HepG2 (cell line): ENCODE measurements around the gene MAMSTR. TPM values are rescaled to one million over a fixed set of nuclear protein-coding genes. Genes with fewer than 3 reads are reported as not detected.

Source experiments
- ATAC-seq: fragments of 200-7000 bp; cut with Tn5 transposase; 3 replicates; pipeline ENCODE4 v1.9.1; 2020; ENCODE audit warnings: mild to moderate bottlenecking, moderate library complexity
- BruUV-seq: library from RNA; stranded (reverse); fragments of 400-500 nt; replicated peaks from 2 replicates; lab custom pipeline; 2021; lab: Mats Ljungman, UMichigan
- CTCF ChIA-PET: fragments of 300-600 bp; formaldehyde crosslinking; extraction: SDS; loops from one replicate; lab custom pipeline; 2021; ENCODE audit warnings: low total read pairs, inconsistent platforms, low intra/inter-chr PET ratio; lab: Yijun Ruan, JAX
- POLR2A ChIA-PET: fragments of 350-600 bp; sonication (Branson Sonifier 250); formaldehyde crosslinking; loops from one replicate; lab custom pipeline; 2020; ENCODE audit warnings: antibody characterized with exemption, inconsistent platforms; lab: Yijun Ruan, JAX
- DNase-seq: peaks from one replicate; pipeline ENCODE4 v3.0.0-alpha.2; 2015; ENCODE audit warnings: low spot score
- FAIRE-seq: peaks from 3 replicates; lab custom pipeline; 2011; peaks lifted over from hg19 to GRCh38; lab: Jason Lieb, UNC
- H2AFZ ChIP-seq: one replicate; pipeline ENCODE4 v1.6.1; 2011; ENCODE audit warnings: low read length, inconsistent platforms
- H3K27ac ChIP-seq: fragments of 300-600 bp; 3 replicates; pipeline ENCODE4 v1.8.0; 2011; ENCODE audit warnings: mixed run types, mild to moderate bottlenecking, mixed read lengths, low read length, inconsistent platforms; ENCODE audit not compliant: insufficient read depth; ENCODE audit errors: extremely low read length
- H3K27me3 ChIP-seq, 2 experiments: fragments of 200-600 bp in 1 of 2; 2 replicates in 1 of 2; 3 replicates in 1 of 2; pipeline versions ENCODE4 v1.6.0 to v1.8.0; 2011; ENCODE audit warnings: low read length in 2 of 2, mild to moderate bottlenecking in 2 of 2, moderate library complexity in 2 of 2, inconsistent platforms in 1 of 2; ENCODE audit not compliant: insufficient read depth in 2 of 2, control insufficient read depth in 1 of 2
- H3K36me3 ChIP-seq, 2 experiments: fragments of 200-600 bp in 1 of 2; replicated peaks in 1 of 2; 2 replicates in 1 of 2; 3 replicates in 1 of 2; pipeline versions ENCODE4 v1.5.1 to v1.8.0; 2011; ENCODE audit warnings: low read length in 2 of 2, inconsistent platforms in 1 of 2; ENCODE audit not compliant: insufficient read depth in 2 of 2, control insufficient read depth in 1 of 2
- H3K4me1 ChIP-seq: 2 replicates; pipeline ENCODE4 v1.5.1; 2012; ENCODE audit warnings: low read length, inconsistent platforms; ENCODE audit not compliant: insufficient read depth
- H3K4me2 ChIP-seq: 2 replicates; pipeline ENCODE4 v1.6.0; 2011; ENCODE audit warnings: low read depth, low read length, inconsistent platforms
- H3K4me3 ChIP-seq, 3 experiments: fragments of 200-600 bp in 1 of 3; sonication (generic), shearing (Covaris generic) in 1 of 3; replicated peaks in 1 of 3; 2 replicates each; pipeline ENCODE4 v1.5.1; 2011 to 2016; ENCODE audit warnings: low read length in 3 of 3, inconsistent platforms in 2 of 3, low read depth in 2 of 3, mild to moderate bottlenecking in 2 of 3, control low read depth in 1 of 3, mixed read lengths in 1 of 3; ENCODE audit not compliant: insufficient read depth in 1 of 3
- H3K79me2 ChIP-seq: one replicate; pipeline ENCODE4 v1.6.1; 2011; ENCODE audit warnings: low read length, inconsistent platforms; ENCODE audit not compliant: insufficient read depth
- H3K9ac ChIP-seq: 2 replicates; pipeline ENCODE4 v1.6.0; 2011; ENCODE audit warnings: mild to moderate bottlenecking, low read depth, low read length, inconsistent platforms; ENCODE audit not compliant: insufficient read depth
- H3K9me3 ChIP-seq: 2 replicates; pipeline ENCODE4 v1.5.1; 2012; ENCODE audit warnings: mild to moderate bottlenecking, low read length
- H4K20me1 ChIP-seq: 2 replicates; pipeline ENCODE4 v1.6.0; 2011; ENCODE audit warnings: inconsistent platforms, mild to moderate bottlenecking, low read length, moderate library complexity; ENCODE audit not compliant: insufficient read depth
- FOXK2 ChIP-seq: fragments of 450-650 bp; IDR thresholded peaks from 2 replicates; pipeline ENCODE4 v1.6.1; 2016
- RELA ChIP-seq: sonication (generic); formaldehyde crosslinking; IDR thresholded peaks from 2 replicates; pipeline ENCODE4 v1.4.0; 2020; ENCODE audit warnings: missing genetic modification reagents
- ZNF333 ChIP-seq: sonication (generic); formaldehyde crosslinking; IDR thresholded peaks from 2 replicates; pipeline ENCODE4 v1.4.0; 2020; ENCODE audit warnings: mild to moderate bottlenecking, missing genetic modification reagents, borderline replicate concordance
- ZNF530 ChIP-seq: sonication (generic); formaldehyde crosslinking; IDR thresholded peaks from 2 replicates; pipeline ENCODE4 v1.5.0; 2020; ENCODE audit warnings: low read depth, mild to moderate bottlenecking, missing genetic modification reagents
- WGBS: methylation state at CpG from one replicate; pipeline ENCODE4 v1.1.6; 2017; ENCODE audit warnings: low lambda C conversion rate; 5-methylcytosine and 5-hydroxymethylcytosine counted together
- in situ Hi-C: cut with HindIII; loops from 2 replicates; pipeline ENCODE4 v1.10.0; 2017; ENCODE audit warnings: low pct_unique_long_range_greater_than_20kb; ENCODE audit not compliant: extremely low pct_ligation_motif_present
- intact Hi-C: fragments of 100-400 bp; cut with micrococcal nuclease; formaldehyde crosslinking; loops from one replicate; pipeline ENCODE4 v1.10.0; 2022; ENCODE audit not compliant: unreplicated experiment
- polyA plus RNA-seq, 8 experiments: library from polyadenylated mRNA; depleted of rRNA in 3 of 8; stranded (reverse) in 7 of 8; unstranded in 1 of 8; fragments of >200 nt; fragmentation: Illumina TruSeq in 4 of 8; extraction: Trizol in 4 of 8; gene quantifications; 2 replicates each; pipeline versions ENCODE4 v1.2.1 to v1.2.3, GENCODE V29; 2011 to 2016; ENCODE audit warnings: low read depth in 4 of 8, missing spikeins in 1 of 8, mixed read lengths in 1 of 8; ENCODE audit not compliant: insufficient read depth in 1 of 8
- total RNA-seq, 5 experiments: library from RNA; depleted of rRNA; stranded (reverse); fragments of >200 nt; fragmentation: Illumina TruSeq; extraction: Trizol; gene quantifications; 2 replicates each; pipeline ENCODE4 v1.2.3, GENCODE V29; 2016; ENCODE audit warnings: low read depth in 1 of 5
- TF ChIP-seq, protein P1 (sequence below): sonication (generic); formaldehyde crosslinking; IDR thresholded peaks from 2 replicates; pipeline ENCODE4 v1.5.1; 2020; ENCODE audit warnings: mild to moderate bottlenecking, missing genetic modification reagents, borderline replicate concordance
- TF ChIP-seq, protein P2 (sequence below): sonication (generic); formaldehyde crosslinking; IDR thresholded peaks from 2 replicates; pipeline ENCODE4 v1.4.0; 2020; ENCODE audit warnings: missing genetic modification reagents
- TF ChIP-seq, protein P3 (sequence below): sonication (generic); formaldehyde crosslinking; IDR thresholded peaks from 2 replicates; pipeline ENCODE4 v1.4.0; 2020; ENCODE audit warnings: missing genetic modification reagents, borderline replicate concordance
- TF ChIP-seq, protein P4 (sequence below): sonication (generic); formaldehyde crosslinking; IDR thresholded peaks from 2 replicates; pipeline ENCODE4 v1.8.0; 2022; ENCODE audit warnings: mild to moderate bottlenecking, missing genetic modification reagents, moderate library complexity

Gene MAMSTR
- total and polyA plus RNA-seq, 2 of the 13 experiments (the other 11 are each of a cell fraction or from before 2014, with no cell fraction given): 2.2 to 2.4 TPM

DNA sequence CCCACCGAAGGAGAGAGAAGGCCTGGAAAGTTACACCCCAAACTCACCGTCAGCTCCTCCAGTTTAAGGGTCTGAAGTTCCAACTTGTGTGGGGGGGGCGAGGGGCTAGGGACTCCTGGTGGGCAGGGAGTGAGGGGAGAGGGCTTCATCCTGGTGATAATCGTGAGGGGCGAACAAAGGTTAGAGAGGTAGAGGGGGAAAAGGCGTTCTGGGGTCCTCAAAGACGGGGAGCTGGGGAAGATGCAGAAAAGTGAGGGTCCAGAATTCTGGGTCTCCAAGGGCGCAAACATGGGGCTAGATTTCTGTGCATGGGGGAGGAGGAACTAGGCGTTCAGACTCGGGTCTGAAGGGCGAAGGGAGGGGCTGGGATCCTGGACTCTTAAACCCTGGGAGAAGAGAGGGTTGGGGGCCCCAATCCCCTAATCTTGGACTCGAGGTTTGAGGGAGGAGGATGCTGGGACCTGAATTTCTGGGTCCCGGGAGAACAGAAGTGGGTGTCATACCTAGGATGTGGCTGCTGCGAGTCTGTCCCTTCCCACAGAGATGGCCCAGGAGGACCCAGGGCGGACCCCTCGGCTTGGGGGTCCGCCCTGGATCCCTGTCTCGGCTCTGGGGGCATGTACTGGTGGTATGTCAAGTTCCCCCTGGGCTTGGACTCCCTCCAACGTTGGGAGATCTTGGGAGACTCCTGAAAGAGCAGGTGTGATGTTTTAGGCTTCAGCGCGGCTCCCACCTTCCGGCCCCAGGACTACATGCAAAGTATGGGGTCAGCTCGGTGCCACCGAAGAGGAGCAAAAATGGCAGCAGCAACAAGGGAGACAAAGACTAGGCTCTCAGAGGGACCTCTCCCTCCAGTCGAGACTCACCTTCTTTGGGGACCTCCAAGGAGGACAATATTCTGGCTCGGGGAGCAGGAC is 4.5 kb downstream of the MAMSTR start (continued):
- TF ChIP-seq, protein P1, sequence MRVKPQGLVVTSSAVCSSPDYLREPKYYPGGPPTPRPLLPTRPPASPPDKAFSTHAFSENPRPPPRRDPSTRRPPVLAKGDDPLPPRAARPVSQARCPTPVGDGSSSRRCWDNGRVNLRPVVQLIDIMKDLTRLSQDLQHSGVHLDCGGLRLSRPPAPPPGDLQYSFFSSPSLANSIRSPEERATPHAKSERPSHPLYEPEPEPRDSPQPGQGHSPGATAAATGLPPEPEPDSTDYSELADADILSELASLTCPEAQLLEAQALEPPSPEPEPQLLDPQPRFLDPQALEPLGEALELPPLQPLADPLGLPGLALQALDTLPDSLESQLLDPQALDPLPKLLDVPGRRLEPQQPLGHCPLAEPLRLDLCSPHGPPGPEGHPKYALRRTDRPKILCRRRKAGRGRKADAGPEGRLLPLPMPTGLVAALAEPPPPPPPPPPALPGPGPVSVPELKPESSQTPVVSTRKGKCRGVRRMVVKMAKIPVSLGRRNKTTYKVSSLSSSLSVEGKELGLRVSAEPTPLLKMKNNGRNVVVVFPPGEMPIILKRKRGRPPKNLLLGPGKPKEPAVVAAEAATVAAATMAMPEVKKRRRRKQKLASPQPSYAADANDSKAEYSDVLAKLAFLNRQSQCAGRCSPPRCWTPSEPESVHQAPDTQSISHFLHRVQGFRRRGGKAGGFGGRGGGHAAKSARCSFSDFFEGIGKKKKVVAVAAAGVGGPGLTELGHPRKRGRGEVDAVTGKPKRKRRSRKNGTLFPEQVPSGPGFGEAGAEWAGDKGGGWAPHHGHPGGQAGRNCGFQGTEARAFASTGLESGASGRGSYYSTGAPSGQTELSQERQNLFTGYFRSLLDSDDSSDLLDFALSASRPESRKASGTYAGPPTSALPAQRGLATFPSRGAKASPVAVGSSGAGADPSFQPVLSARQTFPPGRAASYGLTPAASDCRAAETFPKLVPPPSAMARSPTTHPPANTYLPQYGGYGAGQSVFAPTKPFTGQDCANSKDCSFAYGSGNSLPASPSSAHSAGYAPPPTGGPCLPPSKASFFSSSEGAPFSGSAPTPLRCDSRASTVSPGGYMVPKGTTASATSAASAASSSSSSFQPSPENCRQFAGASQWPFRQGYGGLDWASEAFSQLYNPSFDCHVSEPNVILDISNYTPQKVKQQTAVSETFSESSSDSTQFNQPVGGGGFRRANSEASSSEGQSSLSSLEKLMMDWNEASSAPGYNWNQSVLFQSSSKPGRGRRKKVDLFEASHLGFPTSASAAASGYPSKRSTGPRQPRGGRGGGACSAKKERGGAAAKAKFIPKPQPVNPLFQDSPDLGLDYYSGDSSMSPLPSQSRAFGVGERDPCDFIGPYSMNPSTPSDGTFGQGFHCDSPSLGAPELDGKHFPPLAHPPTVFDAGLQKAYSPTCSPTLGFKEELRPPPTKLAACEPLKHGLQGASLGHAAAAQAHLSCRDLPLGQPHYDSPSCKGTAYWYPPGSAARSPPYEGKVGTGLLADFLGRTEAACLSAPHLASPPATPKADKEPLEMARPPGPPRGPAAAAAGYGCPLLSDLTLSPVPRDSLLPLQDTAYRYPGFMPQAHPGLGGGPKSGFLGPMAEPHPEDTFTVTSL (CRISPR knock-in tag): peak; percentile 41; the same call in 1 of the 2 replicates

DNA sequence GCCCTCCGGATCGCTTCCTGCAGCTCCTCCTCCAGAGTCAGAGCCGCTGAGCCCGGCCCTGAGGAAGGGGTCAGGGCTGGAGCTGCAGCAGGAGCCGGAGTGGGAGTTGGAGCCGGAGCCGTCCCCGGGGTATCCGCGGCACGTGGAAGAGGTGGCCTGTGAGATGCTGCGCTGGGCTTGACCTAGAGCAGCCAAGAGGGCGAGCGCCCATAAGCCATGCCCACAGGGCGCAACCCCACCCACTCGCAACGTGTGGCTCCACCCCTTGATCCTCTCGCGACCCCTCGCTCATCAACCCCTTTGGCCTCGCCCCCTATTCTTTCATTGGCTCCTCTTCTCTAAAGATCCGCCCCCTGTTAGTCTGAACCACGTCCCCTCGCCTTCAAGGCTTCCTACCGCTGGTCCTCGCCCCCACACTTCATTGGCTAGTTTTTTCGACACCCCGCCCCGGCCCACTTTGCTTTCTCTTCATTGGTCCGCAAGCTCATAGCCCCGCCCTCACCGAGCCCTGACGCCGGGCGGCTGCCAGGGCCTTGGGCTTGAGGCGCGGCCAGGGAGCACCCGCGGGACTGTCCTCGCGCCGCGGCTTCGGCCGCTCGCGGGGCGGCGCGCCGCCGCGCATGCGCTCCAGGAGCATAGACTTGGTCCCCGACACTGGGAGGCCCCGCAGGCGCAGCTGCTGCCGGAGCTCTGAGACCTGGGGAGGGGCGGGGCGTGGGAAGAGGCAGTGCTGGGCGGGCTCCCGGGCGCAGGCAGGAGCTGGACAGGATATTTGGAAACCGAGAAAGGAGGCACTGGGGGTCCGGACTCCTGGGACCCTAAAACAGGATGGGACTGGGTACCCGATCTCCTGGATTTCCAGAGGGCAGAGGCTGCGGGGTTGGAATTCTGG is 5.4 kb downstream of the MAMSTR start:
- Histone ChIP-seq H2AFZ (no peak overlapping the region), H3K27me3 (no peaks in the 10 kb centered on the region; a peak in 1 of 5 replicates), H3K9me3 (peaks cover 4% of the 10 kb centered on the region; the same call in 1 of the 2 replicates), H3K27ac (peak overlapping the region; percentile 91), H3K4me3 (peak overlapping the region; percentile 81 to 94 (median 89)), H3K36me3 (no peaks in the 10 kb centered on the region), H3K4me2 (peak overlapping the region; percentile 99), H3K9ac (peak overlapping the region; percentile 87), H4K20me1 (no peaks in the 10 kb centered on the region), H3K4me1 (peaks cover 48% of the 10 kb centered on the region), H3K79me2 (peaks cover 5% of the 10 kb centered on the region)
- 2% methylated on average over 29 of the region's 67 CpGs for WGBS
- in situ Hi-C loops: no loop called here
- BruUV-seq: no TSS peak
- ChIA-PET CTCF (interaction anchor here (3.1 kb wide), 1 partner anchor 25 kb away, joined by 11 read pairs; no protein-coding TSS in a partner anchor), POLR2A (interaction anchor here (0.6 to 6.3 kb wide), 11 partner anchors 9 to 158 kb away, joined by 3 to 40 read pairs (median 4); partner anchors contain the start of genes CA11, FUT2, IZUMO1 and PPP1R15A)
- peak; percentile 85 for ATAC-seq
- intact Hi-C loops: loop anchor here (1.0 to 5.0 kb wide), 2 partner anchors 24 to 37 kb away; no protein-coding TSS in a partner anchor
- peak; percentile 94 for FAIRE-seq
- DNase-seq: peak; percentile 99
- TF ChIP-seq ZNF530 (CRISPR knock-in tag): no peak
- TF ChIP-seq, protein P2, sequence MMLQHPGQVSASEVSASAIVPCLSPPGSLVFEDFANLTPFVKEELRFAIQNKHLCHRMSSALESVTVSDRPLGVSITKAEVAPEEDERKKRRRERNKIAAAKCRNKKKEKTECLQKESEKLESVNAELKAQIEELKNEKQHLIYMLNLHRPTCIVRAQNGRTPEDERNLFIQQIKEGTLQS (CRISPR knock-in tag): no peak
- TF ChIP-seq, protein P3, sequence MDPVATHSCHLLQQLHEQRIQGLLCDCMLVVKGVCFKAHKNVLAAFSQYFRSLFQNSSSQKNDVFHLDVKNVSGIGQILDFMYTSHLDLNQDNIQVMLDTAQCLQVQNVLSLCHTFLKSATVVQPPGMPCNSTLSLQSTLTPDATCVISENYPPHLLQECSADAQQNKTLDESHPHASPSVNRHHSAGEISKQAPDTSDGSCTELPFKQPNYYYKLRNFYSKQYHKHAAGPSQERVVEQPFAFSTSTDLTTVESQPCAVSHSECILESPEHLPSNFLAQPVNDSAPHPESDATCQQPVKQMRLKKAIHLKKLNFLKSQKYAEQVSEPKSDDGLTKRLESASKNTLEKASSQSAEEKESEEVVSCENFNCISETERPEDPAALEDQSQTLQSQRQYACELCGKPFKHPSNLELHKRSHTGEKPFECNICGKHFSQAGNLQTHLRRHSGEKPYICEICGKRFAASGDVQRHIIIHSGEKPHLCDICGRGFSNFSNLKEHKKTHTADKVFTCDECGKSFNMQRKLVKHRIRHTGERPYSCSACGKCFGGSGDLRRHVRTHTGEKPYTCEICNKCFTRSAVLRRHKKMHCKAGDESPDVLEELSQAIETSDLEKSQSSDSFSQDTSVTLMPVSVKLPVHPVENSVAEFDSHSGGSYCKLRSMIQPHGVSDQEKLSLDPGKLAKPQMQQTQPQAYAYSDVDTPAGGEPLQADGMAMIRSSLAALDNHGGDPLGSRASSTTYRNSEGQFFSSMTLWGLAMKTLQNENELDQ (CRISPR knock-in tag): no peak
- no peak for TF ChIP-seq RELA (CRISPR knock-in tag)
- TF ChIP-seq ZNF333: no peak
- no peak for TF ChIP-seq FOXK2
- TF ChIP-seq, protein P4, sequence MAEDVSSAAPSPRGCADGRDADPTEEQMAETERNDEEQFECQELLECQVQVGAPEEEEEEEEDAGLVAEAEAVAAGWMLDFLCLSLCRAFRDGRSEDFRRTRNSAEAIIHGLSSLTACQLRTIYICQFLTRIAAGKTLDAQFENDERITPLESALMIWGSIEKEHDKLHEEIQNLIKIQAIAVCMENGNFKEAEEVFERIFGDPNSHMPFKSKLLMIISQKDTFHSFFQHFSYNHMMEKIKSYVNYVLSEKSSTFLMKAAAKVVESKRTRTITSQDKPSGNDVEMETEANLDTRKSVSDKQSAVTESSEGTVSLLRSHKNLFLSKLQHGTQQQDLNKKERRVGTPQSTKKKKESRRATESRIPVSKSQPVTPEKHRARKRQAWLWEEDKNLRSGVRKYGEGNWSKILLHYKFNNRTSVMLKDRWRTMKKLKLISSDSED (CRISPR knock-in tag): no peak
